GM23248 (cell line): ENCODE measurements around the gene ATG7.

ENCODE experiments used
- EZH2 ChIP-seq: fragments of 200-600 bp; sonication (generic); IDR thresholded peaks from 2 replicates; pipeline ENCODE4 v1.6.1; 2018; ENCODE audit warnings: antibody characterized with exemption, mild to moderate bottlenecking; ENCODE audit not compliant: insufficient read depth, poor library complexity, severe bottlenecking
- EZH2phosphoT487 ChIP-seq: fragments of 200-600 bp; sonication (generic); IDR thresholded peaks from 2 replicates; pipeline ENCODE4 v1.6.1; 2018; ENCODE audit warnings: antibody characterized with exemption, moderate library complexity, mild to moderate bottlenecking, low read depth; ENCODE audit not compliant: insufficient read depth

- TF ChIP-seq EZH2 (no peak), EZH2phosphoT487 (no peak)
These were observed 302.9 kb downstream of the ATG7 start for GRCh38 chr3:11574981-11575669.
